Neural progenitor cell (in vitro differentiated cells): ENCODE results near the gene GUCD1. TPM values are rescaled to one million over a fixed set of nuclear protein-coding genes. Genes with fewer than 3 reads are reported as not detected.
A peak's percentile ranks its signal among the peaks of the same experiment; 100 is the strongest.
"Not testable (repeated sequence)": the region's sequence is repeated elsewhere in the genome, so short reads cannot be mapped to it uniquely, and the experiment has no call there.

Experiments
- DNase-seq: peaks from one replicate; pipeline ENCODE4 v3.0.0-alpha.2; 2016; ENCODE audit warnings: low spot score
- H2AFZ ChIP-seq: fragments of 200-600 bp; sonication (generic); replicated peaks from 2 replicates; pipeline ENCODE4 v1.6.1; 2016; ENCODE audit warnings: antibody characterized with exemption
- H3F3A ChIP-seq: fragments of 200-600 bp; sonication (generic); 2 replicates; pipeline ENCODE4 v1.6.1; 2016; ENCODE audit warnings: antibody characterized with exemption, low read depth
- H3K27ac ChIP-seq: fragments of 200-600 bp; sonication (generic); 2 replicates; pipeline ENCODE4 v1.5.1; 2016; ENCODE audit warnings: mild to moderate bottlenecking
- H3K27me3 ChIP-seq: fragments of 200-600 bp; sonication (generic); 2 replicates; pipeline ENCODE4 v1.6.1; 2016; ENCODE audit warnings: mild to moderate bottlenecking, moderate library complexity
- H3K36me3 ChIP-seq: fragments of 200-600 bp; sonication (generic); 2 replicates; pipeline ENCODE4 v1.5.1; 2016
- H3K4me1 ChIP-seq: fragments of 200-600 bp; sonication (generic); 2 replicates; pipeline ENCODE4 v1.6.1; 2016; ENCODE audit warnings: mixed run types
- H3K4me2 ChIP-seq: fragments of 200-600 bp; sonication (generic); 2 replicates; pipeline ENCODE4 v1.6.1; 2016
- H3K4me3 ChIP-seq: fragments of 200-600 bp; sonication (generic); 2 replicates; pipeline ENCODE4 v1.5.1; 2016
- H3K79me2 ChIP-seq: fragments of 200-600 bp; sonication (generic); 2 replicates; pipeline ENCODE4 v1.6.1; 2016; ENCODE audit warnings: low read depth
- H3K9ac ChIP-seq: fragments of 200-600 bp; sonication (generic); 2 replicates; pipeline ENCODE4 v1.6.1; 2016
- H3K9me3 ChIP-seq: fragments of 200-600 bp; sonication (generic); 2 replicates; pipeline ENCODE4 v1.5.1; 2016; ENCODE audit warnings: low read depth
- H4K20me1 ChIP-seq: fragments of 200-600 bp; sonication (generic); 2 replicates; pipeline ENCODE4 v1.6.1; 2016; ENCODE audit warnings: low read depth
- H3K27ac Mint-ChIP-seq: 3 replicates; pipeline ENCODE4 v1.8.0; 2021; ENCODE audit warnings: mixed read lengths
- H3K27me3 Mint-ChIP-seq: 2 replicates; pipeline ENCODE4 v1.8.0; 2022; ENCODE audit warnings: low read depth, mild to moderate bottlenecking, inconsistent platforms, moderate library complexity, mixed read lengths; ENCODE audit not compliant: insufficient read depth
- H3K36me3 Mint-ChIP-seq: 3 replicates; pipeline ENCODE4 v1.8.0; 2021; ENCODE audit warnings: mixed read lengths
- H3K4me1 Mint-ChIP-seq: 3 replicates; pipeline ENCODE4 v1.8.0; 2021; ENCODE audit warnings: mixed read lengths
- H3K4me3 Mint-ChIP-seq: 3 replicates; pipeline ENCODE4 v1.8.0; 2021; ENCODE audit warnings: mild to moderate bottlenecking, moderate library complexity, mixed read lengths
- H3K9me3 Mint-ChIP-seq: 3 replicates; pipeline ENCODE4 v1.8.0; 2020; ENCODE audit warnings: mixed read lengths
- CTCF ChIP-seq: fragments of 200-600 bp; sonication (generic); IDR thresholded peaks from 2 replicates; pipeline ENCODE4 v1.5.1; 2017; ENCODE audit warnings: antibody characterized with exemption, mild to moderate bottlenecking
- EZH2 ChIP-seq: fragments of 200-600 bp; sonication (generic); IDR thresholded peaks from 2 replicates; pipeline ENCODE4 v1.6.1; 2017; ENCODE audit warnings: antibody characterized with exemption, mild to moderate bottlenecking, moderate library complexity
- EZH2phosphoT487 ChIP-seq: fragments of 200-600 bp; sonication (generic); IDR thresholded peaks from 2 replicates; pipeline ENCODE4 v1.6.1; 2017; ENCODE audit warnings: antibody characterized with exemption
- total RNA-seq: library from RNA; depleted of rRNA; stranded (reverse); fragments of >200 nt; gene quantifications from 2 replicates; pipeline ENCODE4 v1.2.3, GENCODE V29; 2015; ENCODE audit warnings: low replicate concordance

The GUCD1 gene
- total RNA-seq, 1 donor from 2014 or later: 31.0 TPM

- no peak overlapping the region for H3K27ac Mint-ChIP-seq
- Histone ChIP-seq H3K27me3 (no peaks in the 10 kb centered on the region), H3F3A (peaks cover 28% of the 10 kb centered on the region), H4K20me1 (no peaks in the 10 kb centered on the region), H3K36me3 (no peaks in the 10 kb centered on the region), H3K27ac (no peak overlapping the region), H3K79me2 (no peaks in the 10 kb centered on the region), H3K9ac (no peak overlapping the region), H2AFZ (no peak overlapping the region), H3K9me3 (no peaks in the 10 kb centered on the region), H3K4me2 (no peak overlapping the region), H3K4me3 (no peak overlapping the region), H3K4me1 (peaks cover 18% of the 10 kb centered on the region)
- no peaks in the 10 kb centered on the region for H3K36me3 Mint-ChIP-seq
- TF ChIP-seq EZH2phosphoT487: no peak
- TF ChIP-seq CTCF: no peak
- TF ChIP-seq EZH2: no peak
- H3K4me1 Mint-ChIP-seq: peaks cover 18% of the 10 kb centered on the region
- H3K27me3 Mint-ChIP-seq: peaks cover 6% of the 10 kb centered on the region
- no peak overlapping the region for H3K4me3 Mint-ChIP-seq
- DNase-seq: no peak
- H3K9me3 Mint-ChIP-seq: no peaks in the 10 kb centered on the region
These were observed 46.5 kb upstream of the GUCD1 start for GRCh38 chr22:24601217-24602104.

- not testable (repeated sequence) for H3K4me3 ChIP-seq, H3K27me3 Mint-ChIP-seq, H3K27ac Mint-ChIP-seq, H3K27ac ChIP-seq, H3K9me3 Mint-ChIP-seq, DNase-seq, H3K4me2 ChIP-seq, H3K27me3 ChIP-seq, H3K36me3 Mint-ChIP-seq, H3K79me2 ChIP-seq, H3K9ac ChIP-seq, H3K36me3 ChIP-seq, H4K20me1 ChIP-seq, H3K9me3 ChIP-seq, H2AFZ ChIP-seq, H3K4me3 Mint-ChIP-seq
- Histone ChIP-seq H3K4me1 (peaks cover 20% of the 10 kb centered on the region), H3F3A (peaks cover 18% of the 10 kb centered on the region)
- peaks cover 16% of the 10 kb centered on the region for H3K4me1 Mint-ChIP-seq
These were observed 45.2 kb upstream of the GUCD1 start for GRCh38 chr22:24599958-24600715.

- H3K27ac Mint-ChIP-seq: peak overlapping the region; percentile 64
- no peak overlapping the region for H2AFZ ChIP-seq
- no peak for DNase-seq
These were observed 44.6 kb upstream of the GUCD1 start for GRCh38 chr22:24599514-24599913.

GRCh38 chr22:24597076-24597475 lies 42.1 kb upstream of the GUCD1 start:
- H3K36me3 Mint-ChIP-seq, H3K27me3 ChIP-seq, H3K79me2 ChIP-seq, H3K27ac Mint-ChIP-seq, H3K9ac ChIP-seq, H3K9me3 Mint-ChIP-seq, H3K4me2 ChIP-seq, H4K20me1 ChIP-seq, H3K27ac ChIP-seq, H2AFZ ChIP-seq, H3K4me1 ChIP-seq, H3K4me3 ChIP-seq, H3K4me3 Mint-ChIP-seq, DNase-seq, H3F3A ChIP-seq, H3K36me3 ChIP-seq, H3K9me3 ChIP-seq: not testable (repeated sequence)
- Mint-ChIP-seq H3K27me3 (peaks cover 11% of the 10 kb centered on the region), H3K4me1 (peaks cover 11% of the 10 kb centered on the region)

More at GRCh38 chr22:24599514-24599913, 44.6 kb upstream of the GUCD1 start:
- H3K27me3 Mint-ChIP-seq: peaks cover 10% of the 10 kb centered on the region
- Histone ChIP-seq H3K9ac (no peak overlapping the region), H3F3A (peaks cover 15% of the 10 kb centered on the region), H3K79me2 (no peaks in the 10 kb centered on the region), H3K4me2 (no peak overlapping the region), H3K27me3 (no peaks in the 10 kb centered on the region), H4K20me1 (no peaks in the 10 kb centered on the region), H3K27ac (no peak overlapping the region), H3K9me3 (no peaks in the 10 kb centered on the region), H3K4me3 (no peak overlapping the region), H3K36me3 (no peaks in the 10 kb centered on the region), H3K4me1 (peaks cover 27% of the 10 kb centered on the region)
- no peaks in the 10 kb centered on the region for H3K9me3 Mint-ChIP-seq
- H3K36me3 Mint-ChIP-seq: no peaks in the 10 kb centered on the region
- TF ChIP-seq EZH2phosphoT487 (no peak), EZH2 (no peak), CTCF (no peak)
- H3K4me3 Mint-ChIP-seq: no peak overlapping the region
- H3K4me1 Mint-ChIP-seq: peaks cover 17% of the 10 kb centered on the region
